ENCODE data around the gene MVB12B.

Gene MVB12B

GRCh38 chr9:126450668-126451205 lies 124.1 kb downstream of the MVB12B start:
- no peaks in the 10 kb centered on the region for H3K27me3 ChIP-seq (ENCODE audit: control insufficient read depth, insufficient read depth, low read length, poor library complexity, severe bottlenecking)
- H3K4me3 ChIP-seq (ENCODE audit: insufficient read depth, low read depth, low read length): no peak overlapping the region
- H3K36me3 ChIP-seq (ENCODE audit: control insufficient read depth, insufficient read depth, low read length): no peaks in the 10 kb centered on the region
- 91 to 96% methylated on average over 6 of the region's 6 CpGs for WGBS, 2 experiments
- peaks cover 17% of the 10 kb centered on the region for H3K4me1 ChIP-seq (ENCODE audit: control insufficient read depth, insufficient read depth, low read length)
- no peak overlapping the region for H3K27ac ChIP-seq (ENCODE audit: insufficient read depth, low read depth, low read length, poor library complexity, severe bottlenecking)
- no peaks in the 10 kb centered on the region for H3K9me3 ChIP-seq (ENCODE audit: control insufficient read depth, low read length)

GRCh38 chr9:126451316-126451885 lies 124.8 kb downstream of the MVB12B start:
- H3K9me3 ChIP-seq (ENCODE audit: control insufficient read depth, low read length): no peaks in the 10 kb centered on the region
- H3K27ac ChIP-seq (ENCODE audit: insufficient read depth, low read depth, low read length, poor library complexity, severe bottlenecking): no peak overlapping the region
- H3K4me3 ChIP-seq (ENCODE audit: insufficient read depth, low read depth, low read length): no peak overlapping the region
- peaks cover 17% of the 10 kb centered on the region for H3K4me1 ChIP-seq (ENCODE audit: control insufficient read depth, insufficient read depth, low read length)
- WGBS, 2 experiments: 93 to 94% methylated on average over 6 of the region's 6 CpGs
- no peaks in the 10 kb centered on the region for H3K36me3 ChIP-seq (ENCODE audit: control insufficient read depth, insufficient read depth, low read length)
- no peaks in the 10 kb centered on the region for H3K27me3 ChIP-seq (ENCODE audit: control insufficient read depth, insufficient read depth, low read length, poor library complexity, severe bottlenecking)

- 84 to 85% methylated on average over 12 of the region's 12 CpGs for WGBS, 2 experiments
- no peaks in the 10 kb centered on the region for H3K27me3 ChIP-seq (ENCODE audit: control insufficient read depth, insufficient read depth, low read length, poor library complexity, severe bottlenecking)
Measured at GRCh38 chr9:126452106-126452505, 125.5 kb downstream of the MVB12B start.

GRCh38 chr9:126453156-126453963 lies 126.7 kb downstream of the MVB12B start:
- Histone ChIP-seq H3K9me3 (ENCODE audit: control insufficient read depth, low read length) (no peaks in the 10 kb centered on the region), H3K36me3 (ENCODE audit: control insufficient read depth, insufficient read depth, low read length) (no peaks in the 10 kb centered on the region), H3K27ac (ENCODE audit: insufficient read depth, low read depth, low read length, poor library complexity, severe bottlenecking) (no peak overlapping the region), H3K27me3 (ENCODE audit: control insufficient read depth, insufficient read depth, low read length, poor library complexity, severe bottlenecking) (no peaks in the 10 kb centered on the region), H3K4me1 (ENCODE audit: control insufficient read depth, insufficient read depth, low read length) (peaks cover 17% of the 10 kb centered on the region), H3K4me3 (ENCODE audit: insufficient read depth, low read depth, low read length) (no peak overlapping the region)
- WGBS, 2 experiments: 85 to 86% methylated on average over 14 of the region's 14 CpGs

More at GRCh38 chr9:126452106-126452505, 125.5 kb downstream of the MVB12B start:
- Histone ChIP-seq H3K27ac (ENCODE audit: insufficient read depth, low read depth, low read length, poor library complexity, severe bottlenecking) (no peak overlapping the region), H3K4me1 (ENCODE audit: control insufficient read depth, insufficient read depth, low read length) (peaks cover 17% of the 10 kb centered on the region), H3K36me3 (ENCODE audit: control insufficient read depth, insufficient read depth, low read length) (no peaks in the 10 kb centered on the region), H3K9me3 (ENCODE audit: control insufficient read depth, low read length) (no peaks in the 10 kb centered on the region), H3K4me3 (ENCODE audit: insufficient read depth, low read depth, low read length) (no peak overlapping the region)

GRCh38 chr9:126454215-126454614 lies 127.6 kb downstream of the MVB12B start:
- peaks cover 17% of the 10 kb centered on the region for H3K4me1 ChIP-seq (ENCODE audit: control insufficient read depth, insufficient read depth, low read length)
- H3K4me3 ChIP-seq (ENCODE audit: insufficient read depth, low read depth, low read length): no peak overlapping the region
- 6% methylated on average over 4 of the region's 4 CpGs for WGBS, 2 experiments

GRCh38 chr9:126454795-126455194 lies 128.2 kb downstream of the MVB12B start:
- no peak overlapping the region for H3K4me3 ChIP-seq (ENCODE audit: insufficient read depth, low read depth, low read length)
- no peak overlapping the region for H3K27ac ChIP-seq (ENCODE audit: insufficient read depth, low read depth, low read length, poor library complexity, severe bottlenecking)
- peaks cover 17% of the 10 kb centered on the region for H3K4me1 ChIP-seq (ENCODE audit: control insufficient read depth, insufficient read depth, low read length)
- H3K36me3 ChIP-seq (ENCODE audit: control insufficient read depth, insufficient read depth, low read length): no peaks in the 10 kb centered on the region
- 91 to 94% methylated on average over 8 of the region's 9 CpGs for WGBS, 2 experiments
- no peaks in the 10 kb centered on the region for H3K27me3 ChIP-seq (ENCODE audit: control insufficient read depth, insufficient read depth, low read length, poor library complexity, severe bottlenecking)
- H3K9me3 ChIP-seq (ENCODE audit: control insufficient read depth, low read length): no peaks in the 10 kb centered on the region

More at GRCh38 chr9:126454215-126454614, 127.6 kb downstream of the MVB12B start:
- H3K36me3 ChIP-seq (ENCODE audit: control insufficient read depth, insufficient read depth, low read length): no peaks in the 10 kb centered on the region
- no peaks in the 10 kb centered on the region for H3K9me3 ChIP-seq (ENCODE audit: control insufficient read depth, low read length)
- H3K27ac ChIP-seq (ENCODE audit: insufficient read depth, low read depth, low read length, poor library complexity, severe bottlenecking): no peak overlapping the region
- no peaks in the 10 kb centered on the region for H3K27me3 ChIP-seq (ENCODE audit: control insufficient read depth, insufficient read depth, low read length, poor library complexity, severe bottlenecking)

GRCh38 chr9:126456441-126457174 lies 130.0 kb downstream of the MVB12B start:
- Histone ChIP-seq H3K9me3 (ENCODE audit: control insufficient read depth, low read length) (no peaks in the 10 kb centered on the region), H3K36me3 (ENCODE audit: control insufficient read depth, insufficient read depth, low read length) (no peaks in the 10 kb centered on the region), H3K4me3 (ENCODE audit: insufficient read depth, low read depth, low read length) (no peak overlapping the region), H3K27ac (ENCODE audit: insufficient read depth, low read depth, low read length, poor library complexity, severe bottlenecking) (no peak overlapping the region), H3K4me1 (ENCODE audit: control insufficient read depth, insufficient read depth, low read length) (peaks cover 17% of the 10 kb centered on the region), H3K27me3 (ENCODE audit: control insufficient read depth, insufficient read depth, low read length, poor library complexity, severe bottlenecking) (no peaks in the 10 kb centered on the region)
- 88 to 89% methylated on average over 16 of the region's 16 CpGs for WGBS, 2 experiments

GRCh38 chr9:126457175-126457547 lies 130.5 kb downstream of the MVB12B start:
- Histone ChIP-seq H3K4me3 (ENCODE audit: insufficient read depth, low read depth, low read length) (no peak overlapping the region), H3K36me3 (ENCODE audit: control insufficient read depth, insufficient read depth, low read length) (no peaks in the 10 kb centered on the region)
- 94 to 95% methylated on average over 5 of the region's 5 CpGs for WGBS, 2 experiments

GRCh38 chr9:126457890-126458289 lies 131.3 kb downstream of the MVB12B start:
- WGBS, 2 experiments: 86 to 91% methylated on average over 9 of the region's 9 CpGs
- Histone ChIP-seq H3K4me3 (ENCODE audit: insufficient read depth, low read depth, low read length) (no peak overlapping the region), H3K9me3 (ENCODE audit: control insufficient read depth, low read length) (no peaks in the 10 kb centered on the region), H3K27ac (ENCODE audit: insufficient read depth, low read depth, low read length, poor library complexity, severe bottlenecking) (no peak overlapping the region), H3K4me1 (ENCODE audit: control insufficient read depth, insufficient read depth, low read length) (peaks cover 11% of the 10 kb centered on the region), H3K36me3 (ENCODE audit: control insufficient read depth, insufficient read depth, low read length) (no peaks in the 10 kb centered on the region), H3K27me3 (ENCODE audit: control insufficient read depth, insufficient read depth, low read length, poor library complexity, severe bottlenecking) (no peaks in the 10 kb centered on the region)

More at GRCh38 chr9:126457175-126457547, 130.5 kb downstream of the MVB12B start:
- H3K27ac ChIP-seq (ENCODE audit: insufficient read depth, low read depth, low read length, poor library complexity, severe bottlenecking): no peak overlapping the region
- peaks cover 17% of the 10 kb centered on the region for H3K4me1 ChIP-seq (ENCODE audit: control insufficient read depth, insufficient read depth, low read length)
- H3K9me3 ChIP-seq (ENCODE audit: control insufficient read depth, low read length): no peaks in the 10 kb centered on the region
- no peaks in the 10 kb centered on the region for H3K27me3 ChIP-seq (ENCODE audit: control insufficient read depth, insufficient read depth, low read length, poor library complexity, severe bottlenecking)

- Histone ChIP-seq H3K9me3 (ENCODE audit: control insufficient read depth, low read length) (no peaks in the 10 kb centered on the region), H3K4me1 (ENCODE audit: control insufficient read depth, insufficient read depth, low read length) (peaks cover 6% of the 10 kb centered on the region), H3K4me3 (ENCODE audit: insufficient read depth, low read depth, low read length) (no peak overlapping the region), H3K36me3 (ENCODE audit: control insufficient read depth, insufficient read depth, low read length) (no peaks in the 10 kb centered on the region), H3K27me3 (ENCODE audit: control insufficient read depth, insufficient read depth, low read length, poor library complexity, severe bottlenecking) (no peaks in the 10 kb centered on the region), H3K27ac (ENCODE audit: insufficient read depth, low read depth, low read length, poor library complexity, severe bottlenecking) (no peak overlapping the region)
- WGBS, 2 experiments: 94 to 95% methylated on average over 7 of the region's 7 CpGs
Measured at GRCh38 chr9:126459126-126459525, 132.5 kb downstream of the MVB12B start.
